NCI-H526 (cell line): ENCODE results near the gene JMY.

ENCODE experiments used
- DNase-seq, 2 experiments: peaks; one replicate each; lab custom pipeline; 2025; lab: John Stamatoyannopoulos, UW

JMY gene, protein sequence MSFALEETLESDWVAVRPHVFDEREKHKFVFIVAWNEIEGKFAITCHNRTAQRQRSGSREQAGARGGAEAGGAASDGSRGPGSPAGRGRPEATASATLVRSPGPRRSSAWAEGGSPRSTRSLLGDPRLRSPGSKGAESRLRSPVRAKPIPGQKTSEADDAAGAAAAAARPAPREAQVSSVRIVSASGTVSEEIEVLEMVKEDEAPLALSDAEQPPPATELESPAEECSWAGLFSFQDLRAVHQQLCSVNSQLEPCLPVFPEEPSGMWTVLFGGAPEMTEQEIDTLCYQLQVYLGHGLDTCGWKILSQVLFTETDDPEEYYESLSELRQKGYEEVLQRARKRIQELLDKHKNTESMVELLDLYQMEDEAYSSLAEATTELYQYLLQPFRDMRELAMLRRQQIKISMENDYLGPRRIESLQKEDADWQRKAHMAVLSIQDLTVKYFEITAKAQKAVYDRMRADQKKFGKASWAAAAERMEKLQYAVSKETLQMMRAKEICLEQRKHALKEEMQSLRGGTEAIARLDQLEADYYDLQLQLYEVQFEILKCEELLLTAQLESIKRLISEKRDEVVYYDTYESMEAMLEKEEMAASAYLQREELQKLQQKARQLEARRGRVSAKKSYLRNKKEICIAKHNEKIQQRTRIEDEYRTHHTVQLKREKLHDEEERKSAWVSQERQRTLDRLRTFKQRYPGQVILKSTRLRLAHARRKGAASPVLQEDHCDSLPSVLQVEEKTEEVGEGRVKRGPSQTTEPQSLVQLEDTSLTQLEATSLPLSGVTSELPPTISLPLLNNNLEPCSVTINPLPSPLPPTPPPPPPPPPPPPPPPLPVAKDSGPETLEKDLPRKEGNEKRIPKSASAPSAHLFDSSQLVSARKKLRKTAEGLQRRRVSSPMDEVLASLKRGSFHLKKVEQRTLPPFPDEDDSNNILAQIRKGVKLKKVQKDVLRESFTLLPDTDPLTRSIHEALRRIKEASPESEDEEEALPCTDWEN

DNA sequence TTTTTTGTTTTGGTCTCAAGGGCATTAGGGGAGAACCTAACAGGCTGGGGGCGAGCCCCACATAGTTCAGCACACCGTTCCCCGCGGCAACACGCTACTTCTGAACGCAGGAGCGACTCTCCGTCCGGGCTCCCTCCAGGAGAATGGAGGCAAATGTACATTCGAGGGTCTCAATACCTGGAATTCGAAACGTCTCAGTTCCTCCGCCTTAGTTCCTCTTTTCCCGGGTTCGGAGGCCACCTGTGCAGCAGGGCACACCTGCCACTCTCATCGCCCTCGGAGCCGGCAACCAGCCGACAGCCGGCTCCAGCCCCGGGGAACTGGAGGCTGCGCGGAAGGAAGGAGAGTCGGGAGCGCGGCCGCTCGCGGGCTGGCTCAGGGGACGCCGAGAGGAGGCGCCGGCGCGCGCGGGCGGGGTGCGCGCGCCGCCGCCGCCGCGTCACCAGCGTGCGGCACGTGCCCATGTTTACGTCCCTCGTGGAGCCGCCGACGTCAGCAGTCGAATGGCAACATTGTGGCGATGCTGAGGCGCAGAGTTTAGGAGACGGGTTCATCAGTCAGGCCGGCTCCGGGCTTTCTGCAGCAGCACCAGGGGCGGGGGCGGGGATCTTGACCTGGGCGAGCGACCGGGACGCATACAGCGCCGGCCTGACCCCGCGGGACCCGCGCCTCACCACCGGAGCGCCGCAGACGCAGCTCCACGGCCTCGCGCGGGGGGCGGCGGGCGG, at the start of gene JMY:
Gene JMY (plus strand): TSS at position 498 of the 728 bp plus-strand sequence. CDS start 520 bp downstream, outside the sequence.
- DNase-seq = peak; percentile 69 to 89

DNA sequence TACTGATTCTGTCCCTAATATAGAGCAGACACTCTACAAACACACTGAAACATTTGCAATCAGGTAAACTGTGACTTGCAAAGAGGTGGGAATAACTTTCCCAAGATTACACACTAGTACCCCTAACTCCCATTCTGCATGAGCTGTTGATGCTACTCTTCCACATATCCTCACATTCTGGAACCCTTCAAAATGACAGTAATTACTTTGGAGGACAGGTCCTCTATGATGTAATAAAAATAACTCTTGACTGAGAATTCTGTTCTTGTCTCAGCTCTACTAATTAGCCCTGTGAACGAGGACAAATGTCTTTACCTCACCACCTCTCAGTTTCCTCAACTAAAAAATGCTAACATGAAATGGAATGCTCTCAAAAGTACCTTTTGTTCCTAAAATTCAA, 49.5 kb upstream of the JMY start:
- no peak for DNase-seq

DNA sequence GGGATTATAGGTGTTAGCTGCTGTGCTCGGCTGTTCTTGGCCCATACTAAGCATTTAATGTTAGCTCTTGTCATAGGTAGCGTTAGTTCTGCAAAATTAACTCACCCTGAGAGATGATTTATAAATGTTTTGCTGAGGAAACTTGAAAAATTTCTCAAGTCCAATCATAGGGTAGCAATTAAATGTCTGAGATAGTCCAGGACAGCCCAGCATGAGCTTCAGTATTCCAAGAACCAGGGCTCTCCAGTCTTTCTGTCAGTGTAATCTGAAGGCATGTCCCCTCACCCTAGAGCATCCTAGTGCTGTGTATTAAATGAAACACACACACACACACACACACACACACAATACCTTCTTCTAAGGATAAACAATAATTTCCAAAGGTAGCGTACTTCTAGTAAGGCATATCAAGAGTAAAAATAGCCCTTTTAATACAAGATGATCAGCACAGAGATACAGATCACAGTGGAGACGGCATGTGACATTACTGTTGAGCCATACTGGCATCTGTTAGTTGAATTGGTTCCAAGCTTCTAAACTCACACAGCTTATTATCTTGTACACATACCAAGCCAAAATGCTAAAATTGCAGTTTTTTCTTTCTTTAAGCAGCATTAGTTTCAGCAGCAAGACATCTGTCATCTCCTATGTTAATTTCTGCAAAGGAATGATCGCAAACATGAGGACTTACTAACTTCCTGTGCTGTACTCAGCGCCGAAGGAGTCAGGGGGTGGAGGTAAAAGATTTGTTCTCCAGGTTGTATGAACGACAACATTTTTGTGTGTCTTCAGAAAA, 46.3 kb upstream of the JMY start:
- DNase-seq = no peak

DNA sequence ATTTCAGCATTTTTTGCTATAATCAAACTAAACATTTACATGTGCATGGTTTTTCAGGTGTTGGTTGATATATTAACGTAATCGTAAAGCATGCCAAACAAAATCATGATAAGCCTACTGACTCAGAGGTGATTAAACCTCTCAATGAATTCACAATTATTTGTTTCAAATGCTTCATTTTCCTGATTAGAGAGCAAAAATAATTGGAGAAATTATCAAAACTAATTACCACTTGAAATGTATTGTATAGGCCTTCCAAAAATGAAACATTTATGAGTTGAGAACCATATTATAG, 45.7 kb upstream of the JMY start:
- no peak for DNase-seq

DNA sequence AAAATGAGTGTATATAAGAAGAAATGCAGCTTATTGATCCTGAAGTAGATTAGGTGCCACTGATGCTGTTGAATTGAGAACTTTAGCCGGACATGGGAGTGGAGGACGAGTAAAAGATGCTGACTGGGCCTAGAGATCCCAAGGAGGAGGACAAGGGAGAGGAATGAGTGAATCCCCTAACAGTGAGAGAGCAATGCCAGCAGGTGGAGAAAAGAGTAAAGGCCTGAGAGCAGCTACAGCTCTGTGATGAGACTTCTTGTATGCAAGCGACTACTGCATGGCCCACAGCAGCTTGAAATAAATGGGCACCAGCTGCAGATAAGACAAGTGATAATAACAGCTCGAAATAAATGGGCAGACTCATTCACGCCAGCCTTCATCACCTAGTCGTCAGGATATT, 44.5 kb upstream of the JMY start:
- no peak for DNase-seq

DNA sequence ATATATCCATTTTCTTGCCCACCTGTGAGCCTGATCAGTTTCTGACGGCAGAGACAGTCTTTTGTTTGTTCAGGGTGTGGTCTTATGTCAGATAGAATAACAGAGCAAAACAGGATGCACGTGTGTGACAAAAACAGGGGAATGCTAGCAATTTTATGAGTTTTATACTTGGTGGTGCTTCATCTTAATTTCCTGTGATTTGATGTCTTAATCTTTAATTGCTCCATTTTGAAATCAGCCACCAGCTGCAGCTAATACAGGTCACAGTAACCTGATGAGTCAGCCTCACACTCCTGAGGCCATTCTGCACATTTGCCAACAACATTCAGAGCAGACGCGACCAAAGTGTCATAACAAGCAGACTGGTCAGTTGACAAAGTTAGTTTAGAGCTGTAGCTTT, 42.3 kb upstream of the JMY start:
- no peak for DNase-seq

DNA sequence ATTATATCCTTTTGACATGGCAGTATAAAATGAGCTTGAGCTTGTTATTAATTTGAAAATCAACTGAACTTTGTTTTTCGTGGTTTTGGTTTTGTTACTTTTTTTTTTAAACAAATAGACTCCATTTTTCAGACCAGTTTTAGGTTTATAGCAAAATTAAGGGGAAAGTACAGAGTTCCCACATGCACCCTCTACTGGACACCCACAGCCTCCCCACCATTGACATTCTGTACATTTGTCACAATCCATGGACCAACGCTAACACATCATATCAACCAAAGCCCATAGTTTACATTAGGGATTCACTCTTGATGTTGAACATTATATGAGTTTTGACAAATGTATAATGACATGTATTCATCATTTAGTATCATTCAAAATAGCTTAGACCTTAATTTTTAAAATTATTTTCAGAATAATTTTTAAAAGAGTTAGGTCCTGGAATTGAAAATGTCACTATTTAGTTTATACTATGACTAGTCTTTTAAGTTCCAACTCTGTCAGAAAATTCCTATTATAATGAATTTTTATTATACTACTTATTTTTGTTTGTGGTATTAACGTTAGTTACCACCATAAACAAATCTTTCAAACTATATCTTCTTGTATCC, 35.3 kb upstream of the JMY start:
- DNase-seq = no peak

DNA sequence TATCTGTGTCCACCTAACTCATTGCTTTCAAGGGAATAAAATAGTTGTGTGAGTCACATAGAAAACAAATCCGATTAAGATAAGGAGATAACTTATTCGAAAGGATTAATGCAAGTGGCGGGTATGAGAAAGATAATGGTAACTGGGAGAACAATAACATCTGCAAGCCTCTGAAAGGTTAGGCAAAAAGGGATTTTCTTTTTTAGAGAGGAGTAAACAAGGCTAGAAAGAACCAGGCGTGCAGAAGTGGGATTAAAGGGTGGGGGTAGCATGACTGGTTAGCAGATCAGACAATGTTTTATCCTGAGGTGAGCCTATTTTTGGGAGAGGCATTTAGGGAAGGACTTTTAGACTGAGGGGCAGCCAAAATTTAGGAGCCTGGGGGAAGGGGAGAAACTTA, 34.7 kb upstream of the JMY start:
- DNase-seq = no peak

DNA sequence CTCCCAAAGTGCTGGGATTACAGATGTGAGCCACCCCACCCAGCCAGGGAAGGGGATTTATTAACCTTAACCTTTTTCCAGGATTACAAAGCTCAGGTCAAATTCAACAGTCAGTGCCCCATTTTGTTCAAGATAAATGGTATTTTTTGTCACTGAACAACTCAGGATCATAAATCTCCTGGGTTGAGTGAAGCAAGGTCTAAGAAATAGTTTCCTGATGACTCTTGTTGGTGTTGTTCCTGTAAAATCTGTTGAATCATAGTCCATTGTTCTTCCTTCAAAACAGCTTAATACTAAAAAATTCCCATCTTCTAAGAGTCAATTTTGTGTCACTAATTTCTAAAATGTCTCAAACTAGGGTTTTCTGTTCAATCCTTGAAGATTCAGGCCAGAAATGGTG, 33.9 kb upstream of the JMY start:
- no peak for DNase-seq

DNA sequence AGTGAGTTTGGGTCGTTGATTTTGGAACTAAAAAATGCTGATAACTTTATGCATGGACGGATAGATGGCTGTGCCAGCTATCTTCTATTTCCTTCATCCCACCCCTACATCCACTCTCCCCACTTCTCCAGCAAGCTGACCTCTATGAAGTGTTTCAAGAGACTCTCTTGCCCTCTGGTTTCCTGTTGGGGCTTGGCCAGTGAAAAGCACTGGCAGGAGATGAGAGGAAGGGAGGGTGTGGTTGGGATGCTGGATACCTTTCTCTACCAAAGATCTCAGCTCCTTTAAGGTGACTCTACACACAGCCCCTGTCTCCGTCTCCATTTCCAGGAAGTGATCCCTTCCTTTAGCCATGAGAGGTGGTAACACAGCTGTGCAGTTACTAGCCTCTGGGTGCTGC, 30.0 kb upstream of the JMY start:
- DNase-seq = no peak

DNA sequence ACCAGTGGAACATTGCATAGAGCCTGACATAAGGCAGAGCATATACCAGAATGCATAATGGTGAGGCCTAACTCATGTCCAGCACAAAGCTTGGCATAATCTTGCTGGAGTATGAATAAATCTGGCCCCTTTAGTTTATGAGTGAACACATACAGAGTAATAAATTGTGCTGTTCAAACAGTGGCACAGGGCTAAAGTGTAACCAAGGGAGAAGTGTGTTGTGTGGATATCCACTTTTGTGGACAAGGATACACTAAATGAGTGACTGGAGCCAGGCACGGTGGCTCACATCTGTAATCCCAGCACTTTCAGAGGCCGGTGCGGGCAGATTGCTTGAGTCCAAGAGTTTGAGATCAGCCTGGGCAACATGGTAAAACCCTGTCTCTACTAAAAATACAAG, 29.4 kb upstream of the JMY start:
- DNase-seq = no peak

DNA sequence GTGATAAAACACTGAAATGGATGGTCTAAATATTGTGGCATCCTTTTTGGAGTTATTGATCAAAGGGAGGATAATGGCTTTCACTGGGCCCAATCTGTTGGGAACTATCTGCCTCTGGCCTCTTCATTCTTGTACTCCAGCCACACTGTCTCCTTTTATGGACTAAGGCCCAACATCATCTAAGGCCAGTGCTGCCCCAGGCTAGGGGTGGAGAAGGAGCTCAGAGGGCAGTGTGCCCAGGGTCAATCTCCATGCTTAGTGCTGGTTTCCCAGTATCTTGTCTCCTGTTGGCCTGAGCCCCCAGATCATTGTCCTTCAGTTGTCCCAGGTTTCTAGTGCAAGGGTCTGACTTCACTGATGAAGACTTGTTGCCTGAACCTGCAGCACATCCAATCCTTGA, 26.4 kb upstream of the JMY start:
- no peak for DNase-seq

DNA sequence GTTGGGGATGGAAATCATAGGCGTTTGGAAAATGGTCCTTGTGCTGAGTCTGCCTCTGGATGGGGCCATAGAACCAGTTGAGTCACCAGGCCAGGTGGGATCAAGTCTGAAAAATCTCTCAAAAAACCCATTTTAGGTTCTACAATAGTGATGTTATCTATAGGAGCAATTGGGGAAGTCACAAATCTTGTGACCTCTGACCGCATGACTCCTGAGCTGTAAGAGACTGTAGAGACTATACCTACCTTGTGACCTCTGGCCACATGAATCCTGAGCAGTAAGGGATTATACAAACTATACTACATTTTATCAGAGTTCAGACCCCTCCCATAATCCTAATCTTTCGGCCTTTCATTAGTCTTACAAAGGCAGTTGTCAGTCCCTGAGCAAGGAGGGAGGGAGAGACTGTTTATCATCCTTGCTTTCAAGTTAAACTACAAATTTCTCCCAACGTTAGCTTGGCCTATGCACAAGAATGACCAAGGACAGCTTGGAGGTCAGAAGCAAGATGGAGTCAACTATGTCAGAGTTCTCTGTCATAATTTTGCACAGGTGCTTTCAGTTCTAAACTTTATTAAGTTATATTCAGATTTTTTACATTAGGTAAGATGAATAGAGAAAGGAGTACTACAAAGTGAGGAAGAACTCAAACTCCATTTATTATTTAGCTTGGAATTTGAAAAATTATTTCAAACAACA, 11.5 kb upstream of the JMY start:
- DNase-seq = no peak

DNA sequence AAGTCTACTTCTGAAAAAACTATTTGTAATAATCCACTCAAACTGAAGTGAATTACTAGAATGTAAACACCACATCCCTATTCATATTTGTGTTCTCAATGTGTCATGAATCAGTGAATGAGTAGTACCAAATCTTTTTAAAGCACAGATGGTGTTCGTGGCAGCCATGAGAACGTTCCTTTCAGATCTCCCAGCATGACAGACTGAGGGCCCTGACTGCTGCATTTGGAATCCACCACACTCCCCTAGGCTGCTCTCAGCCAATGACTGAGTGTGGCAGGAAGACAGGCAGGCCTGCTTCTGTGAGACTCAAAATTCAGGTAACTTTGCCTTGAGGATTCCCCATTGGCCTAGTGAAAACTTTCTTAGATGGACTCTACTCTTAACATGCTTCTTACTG, 10.9 kb upstream of the JMY start:
- DNase-seq = no peak

DNA sequence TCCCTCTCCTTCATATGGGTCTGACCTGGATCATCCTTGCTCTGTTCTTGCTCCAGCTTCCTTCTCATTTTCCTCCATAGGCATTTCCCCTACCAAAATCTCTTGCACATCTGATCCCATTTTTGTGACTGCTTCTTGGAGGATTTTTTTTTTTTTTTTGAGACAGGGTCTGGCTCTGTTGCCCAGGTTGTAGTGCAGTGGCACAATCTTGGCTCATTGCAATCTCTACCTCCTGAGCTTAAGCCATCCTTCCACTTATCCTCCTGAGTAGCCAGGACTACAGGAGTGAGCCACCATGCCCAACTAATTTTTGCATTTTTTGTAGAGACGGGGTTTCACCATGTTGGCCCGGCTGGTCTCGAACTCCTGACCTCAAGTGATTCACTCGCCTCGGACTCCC, 10.5 kb upstream of the JMY start:
- no peak for DNase-seq

DNA sequence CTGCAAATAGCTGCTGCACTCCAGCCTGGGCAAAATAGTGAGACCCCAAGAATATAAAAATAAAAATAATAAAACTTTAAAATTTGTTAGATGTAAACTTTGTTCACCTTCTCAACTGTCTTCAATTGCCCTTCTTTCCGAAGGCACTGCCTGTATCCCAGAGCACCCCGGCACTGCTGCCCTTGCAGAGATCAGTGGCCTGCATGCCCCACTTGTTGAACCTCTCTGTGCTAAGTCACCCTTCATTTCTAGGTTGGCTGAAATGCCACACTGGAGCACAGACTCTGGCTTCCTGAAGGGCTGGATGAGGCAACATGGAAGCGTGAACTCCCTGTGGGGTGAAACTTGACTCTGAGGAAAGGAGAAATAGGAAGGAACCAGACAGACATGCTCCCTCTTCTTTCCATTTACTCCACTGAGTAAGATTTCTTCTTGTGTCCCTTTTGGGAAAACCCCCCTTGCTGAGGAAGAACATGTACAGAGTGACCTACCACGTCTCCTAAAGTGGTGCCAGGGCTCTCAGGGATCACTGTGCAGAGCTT, 8.4 kb upstream of the JMY start:
- DNase-seq = no peak

DNA sequence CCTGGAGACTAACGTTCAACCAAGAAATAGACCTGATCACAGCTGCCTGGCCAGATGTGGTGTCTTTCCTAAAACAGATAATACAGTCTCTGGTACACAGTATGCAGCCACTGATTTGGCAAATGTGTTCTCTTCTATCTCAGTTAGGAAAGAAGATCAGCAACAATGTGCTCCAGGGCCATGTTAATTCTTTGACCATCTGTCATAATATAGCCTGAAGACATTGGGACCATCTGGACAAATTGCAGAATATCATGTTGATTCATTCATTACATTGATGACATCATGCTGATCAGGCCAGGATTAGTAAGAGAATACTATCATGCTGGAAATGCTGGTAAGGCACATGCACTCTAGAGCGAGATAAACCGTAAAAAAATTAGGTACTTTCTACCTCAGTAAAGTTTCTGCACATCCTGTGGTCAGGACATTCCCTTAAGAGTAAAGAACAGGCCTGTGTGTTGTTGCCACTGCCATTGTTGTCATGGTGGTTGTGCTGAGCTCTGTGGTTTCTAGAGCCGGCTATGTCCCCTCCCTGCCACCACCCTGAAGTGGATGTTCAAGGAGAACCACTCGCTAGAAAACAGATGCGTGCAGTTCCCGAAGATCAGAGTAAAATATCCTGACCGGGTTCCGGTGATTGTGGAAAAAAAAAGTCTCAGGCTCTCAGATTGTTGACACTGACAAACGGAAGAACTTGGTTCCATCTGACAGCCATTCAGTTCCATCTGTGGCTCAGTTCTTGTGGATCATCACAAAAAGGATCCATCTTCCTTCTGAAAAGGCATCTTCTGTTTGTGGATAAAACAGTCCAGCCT, 6.4 kb upstream of the JMY start:
- no peak for DNase-seq

DNA sequence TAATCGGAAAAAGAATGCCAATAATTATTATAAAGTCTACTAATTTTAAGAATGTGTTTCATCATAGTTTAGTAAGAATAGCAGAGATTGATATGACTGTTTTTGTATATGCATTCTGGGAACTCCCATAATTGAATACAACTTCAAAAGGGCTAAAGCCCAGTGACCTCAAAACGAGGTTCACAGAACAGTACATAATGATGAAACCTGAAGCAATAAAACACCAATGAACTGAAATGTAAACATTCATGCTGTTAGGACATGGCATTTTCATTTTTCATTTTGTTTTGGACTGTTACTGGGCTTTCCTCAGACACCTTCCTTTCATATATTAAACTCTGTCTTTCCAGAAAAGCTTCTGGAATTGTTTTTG, 684 bp upstream of the JMY start:
- peak in 1 of 2 experiments; percentile 22 for DNase-seq

DNA sequence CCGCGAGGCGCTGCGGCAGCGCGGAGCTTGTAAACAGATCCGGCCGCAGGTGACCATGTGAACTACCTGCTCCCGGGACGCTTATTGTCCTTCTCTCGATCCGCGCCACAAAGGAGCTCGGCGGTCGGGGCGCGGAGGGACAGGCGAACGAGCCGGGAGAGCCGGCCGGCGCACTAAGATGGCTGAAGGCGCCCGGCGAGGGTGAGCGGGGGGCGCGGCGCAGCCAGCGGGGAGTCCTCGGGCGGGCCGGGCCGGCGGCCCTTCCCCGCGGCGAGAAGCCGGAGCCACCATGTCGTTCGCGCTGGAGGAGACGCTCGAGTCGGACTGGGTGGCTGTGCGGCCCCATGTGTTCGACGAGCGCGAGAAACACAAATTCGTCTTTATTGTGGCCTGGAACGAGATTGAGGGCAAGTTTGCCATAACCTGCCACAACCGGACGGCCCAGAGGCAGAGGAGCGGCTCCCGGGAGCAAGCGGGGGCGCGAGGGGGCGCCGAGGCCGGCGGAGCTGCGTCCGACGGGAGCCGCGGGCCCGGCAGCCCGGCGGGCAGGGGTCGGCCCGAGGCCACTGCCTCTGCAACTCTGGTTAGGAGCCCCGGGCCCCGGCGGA, 535 bp downstream of the JMY start:
- DNase-seq = peak in 1 of 2 experiments; percentile 64
